ENCODE results near the gene PCDHB9.
A peak's percentile ranks its signal among the peaks of the same experiment; 100 is the strongest.
"Not testable (repeated sequence)": the region's sequence is repeated elsewhere in the genome, so short reads cannot be mapped to it uniquely, and the experiment has no call there.

Gene PCDHB9

DNA sequence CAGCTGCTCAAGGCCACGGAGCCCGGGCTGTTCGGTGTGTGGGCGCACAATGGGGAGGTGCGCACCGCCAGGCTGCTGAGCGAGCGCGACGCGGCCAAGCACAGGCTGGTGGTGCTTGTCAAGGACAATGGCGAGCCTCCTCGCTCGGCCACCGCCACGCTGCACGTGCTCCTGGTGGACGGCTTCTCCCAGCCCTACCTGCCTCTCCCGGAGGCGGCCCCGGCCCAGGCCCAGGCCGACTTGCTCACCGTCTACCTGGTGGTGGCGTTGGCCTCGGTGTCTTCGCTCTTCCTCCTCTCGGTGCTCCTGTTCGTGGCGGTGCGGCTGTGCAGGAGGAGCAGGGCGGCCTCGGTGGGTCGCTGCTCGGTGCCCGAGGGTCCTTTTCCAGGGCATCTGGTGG is 2.2 kb downstream of the PCDHB9 start:
- not testable (repeated sequence) for DNase-seq

DNA sequence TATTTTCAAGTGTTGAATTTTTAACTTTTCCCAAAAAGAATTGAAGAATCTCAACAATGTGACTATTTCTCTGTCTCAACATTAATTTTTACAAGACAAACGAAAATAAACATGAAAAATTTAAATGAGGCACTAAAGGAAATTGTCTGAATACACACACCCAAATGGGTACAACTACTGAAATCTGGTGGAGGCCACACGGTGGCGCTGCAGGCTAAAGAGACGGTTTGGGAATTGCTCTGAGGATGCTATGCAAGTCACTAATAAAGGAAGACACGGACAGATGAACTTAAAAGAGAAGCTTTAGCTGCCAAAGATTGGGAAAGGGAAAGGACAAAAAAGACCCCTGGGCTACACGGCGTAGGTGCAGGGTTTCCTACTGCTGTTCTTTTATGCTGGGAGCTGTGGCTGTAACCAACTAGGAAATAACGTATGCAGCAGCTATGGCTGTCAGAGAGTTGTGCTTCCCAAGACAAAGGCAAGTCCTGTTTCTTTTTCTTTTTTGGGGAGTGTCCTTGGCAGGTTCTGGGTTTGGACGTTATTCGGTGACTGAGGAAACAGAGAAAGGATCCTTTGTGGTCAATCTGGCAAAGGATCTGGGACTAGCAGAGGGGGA is 5.3 kb downstream of the PCDHB9 start, which contains the start of gene PCDHB10:
Gene PCDHB10, plus strand, starts transcription at position 244 of the 616 bp plus-strand sequence. Its CDS starts 200 bp downstream, at position 444.
- DNase-seq, result peak; percentile 16

DNA sequence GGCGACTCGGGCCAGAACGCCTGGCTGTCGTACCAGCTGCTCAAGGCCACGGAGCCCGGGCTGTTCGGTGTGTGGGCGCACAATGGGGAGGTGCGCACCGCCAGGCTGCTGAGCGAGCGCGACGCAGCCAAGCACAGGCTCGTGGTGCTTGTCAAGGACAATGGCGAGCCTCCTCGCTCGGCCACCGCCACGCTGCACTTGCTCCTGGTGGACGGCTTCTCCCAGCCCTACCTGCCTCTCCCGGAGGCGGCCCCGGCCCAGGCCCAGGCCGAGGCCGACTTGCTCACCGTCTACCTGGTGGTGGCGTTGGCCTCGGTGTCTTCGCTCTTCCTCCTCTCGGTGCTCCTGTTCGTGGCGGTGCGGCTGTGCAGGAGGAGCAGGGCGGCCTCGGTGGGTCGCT is 7.4 kb downstream of the PCDHB9 start:
- not testable (repeated sequence) for DNase-seq

DNA sequence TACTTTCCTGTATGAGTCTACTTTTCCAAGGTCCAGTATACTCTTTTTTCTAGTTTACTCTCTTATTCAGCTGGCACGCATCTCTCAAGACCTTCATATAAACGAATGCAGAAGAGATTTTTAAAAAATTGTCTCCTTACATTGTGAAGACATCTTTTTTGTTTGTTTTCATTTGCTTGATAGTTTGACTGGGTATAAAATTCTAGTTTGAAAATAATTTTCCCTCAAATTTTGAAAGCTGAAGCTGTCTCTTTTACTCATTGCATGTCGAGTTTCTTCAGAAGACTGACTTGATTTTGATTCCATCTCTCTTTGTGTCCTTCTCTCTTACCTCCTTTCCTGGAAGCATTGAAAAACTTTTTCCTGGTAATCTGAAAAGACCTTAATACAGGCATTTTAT is 9.4 kb downstream of the PCDHB9 start:
- no peak for DNase-seq

DNA sequence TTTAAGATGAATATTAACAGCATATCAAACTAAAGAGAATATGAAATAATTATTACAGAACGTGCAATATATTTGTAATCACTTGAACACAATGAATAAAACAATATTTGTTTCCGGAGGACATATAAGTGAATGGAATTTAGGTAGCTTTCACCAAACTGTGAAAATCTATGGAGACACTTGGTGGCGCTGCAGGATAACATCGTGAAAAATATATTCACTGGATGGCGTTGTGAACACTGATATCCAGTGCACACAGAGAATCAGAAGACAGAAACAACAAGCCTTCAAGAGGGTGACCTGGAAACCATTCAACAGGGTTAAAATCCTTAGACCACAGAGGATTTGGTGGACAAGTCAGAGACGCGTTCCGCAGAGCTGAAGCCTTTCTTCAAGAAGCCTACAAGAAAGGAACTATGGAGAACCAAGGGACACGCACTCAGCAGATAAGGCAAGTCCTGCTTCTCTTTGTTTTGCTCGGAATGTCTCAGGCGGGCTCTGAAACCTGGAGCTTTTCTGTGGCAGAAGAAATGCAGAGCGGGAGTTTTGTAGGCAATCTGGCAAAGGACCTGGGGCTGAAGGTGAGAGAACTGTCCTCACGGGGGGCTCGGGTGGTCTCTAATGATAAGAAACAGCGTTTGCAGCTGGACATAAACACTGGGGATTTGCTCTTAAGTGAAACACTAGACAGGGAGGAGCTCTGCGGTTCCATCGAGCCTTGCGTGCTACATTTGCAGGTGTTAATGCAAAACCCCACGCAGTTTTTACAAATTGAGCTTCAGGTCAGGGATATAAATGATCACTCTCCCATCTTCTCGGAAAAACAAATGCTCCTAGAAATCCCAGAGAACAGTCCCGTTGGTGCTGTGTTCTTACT is 12.6 kb downstream of the PCDHB9 start, which contains the start of gene PCDHB11:
Gene PCDHB11, plus strand, starts transcription at position 269 of the 877 bp plus-strand sequence. Its CDS starts 148 bp downstream, at position 417.
- no peak for DNase-seq

DNA sequence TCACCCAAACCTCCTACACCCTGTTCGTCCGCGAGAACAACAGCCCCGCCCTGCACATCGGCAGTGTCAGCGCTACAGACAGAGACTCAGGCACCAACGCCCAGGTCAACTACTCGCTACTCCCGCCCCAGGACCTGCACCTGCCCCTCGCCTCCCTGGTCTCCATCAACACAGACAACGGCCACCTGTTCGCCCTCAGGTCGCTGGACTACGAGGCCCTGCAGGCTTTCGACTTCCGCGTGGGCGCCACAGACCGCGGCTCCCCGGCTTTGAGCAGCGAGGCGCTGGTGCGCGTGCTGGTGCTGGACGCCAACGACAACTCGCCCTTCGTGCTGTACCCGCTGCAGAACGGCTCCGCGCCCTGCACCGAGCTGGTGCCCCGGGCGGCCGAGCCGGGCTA is 14.2 kb downstream of the PCDHB9 start:
- DNase-seq, result not testable (repeated sequence)

DNA sequence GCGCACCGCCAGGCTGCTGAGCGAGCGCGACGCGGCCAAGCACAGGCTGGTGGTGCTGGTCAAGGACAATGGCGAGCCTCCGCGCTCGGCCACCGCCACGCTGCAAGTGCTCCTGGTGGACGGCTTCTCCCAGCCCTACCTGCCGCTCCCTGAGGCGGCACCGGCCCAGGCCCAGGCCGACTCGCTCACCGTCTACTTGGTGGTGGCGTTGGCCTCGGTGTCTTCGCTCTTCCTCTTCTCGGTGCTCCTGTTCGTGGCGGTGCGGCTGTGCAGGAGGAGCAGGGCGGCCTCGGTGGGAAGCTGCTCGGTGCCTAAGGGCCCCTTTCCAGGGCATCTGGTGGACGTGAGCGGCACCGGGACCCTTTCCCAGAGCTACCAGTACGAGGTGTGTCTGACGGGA is 14.7 kb downstream of the PCDHB9 start:
- not testable (repeated sequence) for DNase-seq

DNA sequence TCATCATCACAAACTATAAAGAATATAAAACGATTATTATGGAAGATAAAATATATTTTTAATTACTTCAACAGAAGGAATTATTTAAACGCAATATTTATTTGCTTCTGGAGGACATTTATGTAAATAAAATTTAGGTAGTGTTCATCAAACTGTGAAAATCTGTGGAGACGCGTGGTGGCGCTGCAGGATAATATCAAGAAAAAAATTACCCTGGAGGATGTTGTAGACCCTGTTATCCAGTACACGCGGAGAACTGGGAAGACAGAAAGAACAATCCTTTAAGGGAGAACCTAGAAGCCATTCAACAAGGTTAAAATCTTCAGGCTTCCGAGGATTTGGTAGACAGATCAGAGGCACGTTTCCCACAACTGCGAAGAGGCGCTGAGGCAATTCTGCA is 21.5 kb downstream of the PCDHB9 start, which contains the start of gene PCDHB12:
Gene PCDHB12, plus strand, starts transcription at position 242 of the 400 bp plus-strand sequence. CDS start 189 bp downstream, outside the sequence.
- DNase-seq, result no peak

DNA sequence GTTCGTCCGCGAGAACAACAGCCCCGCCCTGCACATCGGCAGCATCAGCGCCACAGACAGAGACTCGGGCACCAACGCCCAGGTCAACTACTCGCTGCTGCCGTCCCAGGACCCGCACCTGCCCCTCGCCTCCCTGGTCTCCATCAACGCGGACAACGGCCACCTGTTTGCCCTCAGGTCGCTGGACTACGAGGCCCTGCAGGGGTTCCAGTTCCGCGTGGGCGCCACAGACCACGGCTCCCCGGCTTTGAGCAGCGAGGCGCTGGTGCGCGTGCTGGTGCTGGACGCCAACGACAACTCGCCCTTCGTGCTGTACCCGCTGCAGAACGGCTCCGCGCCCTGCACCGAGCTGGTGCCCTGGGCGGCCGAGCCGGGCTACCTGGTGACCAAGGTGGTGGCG is 23.3 kb downstream of the PCDHB9 start:
- not testable (repeated sequence) for DNase-seq

DNA sequence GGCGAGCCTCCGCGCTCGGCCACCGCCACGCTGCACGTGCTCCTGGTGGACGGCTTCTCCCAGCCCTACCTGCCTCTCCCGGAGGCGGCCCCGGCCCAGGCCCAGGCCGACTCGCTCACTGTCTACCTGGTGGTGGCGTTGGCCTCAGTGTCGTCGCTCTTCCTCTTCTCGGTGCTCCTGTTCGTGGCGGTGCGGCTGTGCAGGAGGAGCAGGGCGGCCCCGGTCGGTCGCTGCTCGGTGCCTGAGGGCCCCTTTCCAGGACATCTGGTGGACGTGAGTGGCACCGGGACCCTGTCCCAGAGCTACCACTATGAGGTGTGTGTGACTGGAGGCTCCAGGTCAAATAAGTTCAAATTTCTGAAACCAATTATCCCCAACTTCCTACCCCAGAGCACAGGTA is 23.9 kb downstream of the PCDHB9 start:
- DNase-seq, result not testable (repeated sequence)

DNA sequence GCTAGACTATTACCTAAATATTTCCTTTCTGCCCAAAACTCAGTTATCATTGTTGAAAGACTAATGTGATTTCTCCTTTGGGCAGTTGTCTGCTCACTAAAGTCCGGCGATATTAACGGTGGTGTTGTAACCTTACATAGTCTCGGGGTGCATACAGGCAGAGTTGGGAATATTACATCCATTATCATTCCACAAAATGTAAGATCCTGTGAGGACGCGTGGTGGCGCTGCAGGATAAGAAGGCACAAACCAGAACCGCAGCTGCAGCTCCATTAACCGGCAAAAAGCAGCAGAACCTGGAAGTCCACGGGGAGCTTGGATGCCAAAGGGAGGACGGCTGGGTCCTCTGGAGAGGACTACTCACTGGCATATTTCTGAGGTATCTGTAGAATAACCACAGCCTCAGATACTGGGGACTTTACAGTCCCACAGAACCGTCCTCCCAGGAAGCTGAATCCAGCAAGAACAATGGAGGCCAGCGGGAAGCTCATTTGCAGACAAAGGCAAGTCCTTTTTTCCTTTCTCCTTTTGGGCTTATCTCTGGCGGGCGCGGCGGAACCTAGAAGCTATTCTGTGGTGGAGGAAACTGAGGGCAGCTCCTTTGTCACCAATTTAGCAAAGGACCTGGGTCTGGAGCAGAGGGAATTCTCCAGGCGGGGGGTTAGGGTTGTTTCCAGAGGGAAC is 26.8 kb downstream of the PCDHB9 start, which contains the start of gene PCDHB13:
Gene PCDHB13, plus strand, starts transcription at position 264 of the 684 bp plus-strand sequence. Its CDS starts 205 bp downstream, at position 469.
- DNase-seq, result not testable (repeated sequence)

DNA sequence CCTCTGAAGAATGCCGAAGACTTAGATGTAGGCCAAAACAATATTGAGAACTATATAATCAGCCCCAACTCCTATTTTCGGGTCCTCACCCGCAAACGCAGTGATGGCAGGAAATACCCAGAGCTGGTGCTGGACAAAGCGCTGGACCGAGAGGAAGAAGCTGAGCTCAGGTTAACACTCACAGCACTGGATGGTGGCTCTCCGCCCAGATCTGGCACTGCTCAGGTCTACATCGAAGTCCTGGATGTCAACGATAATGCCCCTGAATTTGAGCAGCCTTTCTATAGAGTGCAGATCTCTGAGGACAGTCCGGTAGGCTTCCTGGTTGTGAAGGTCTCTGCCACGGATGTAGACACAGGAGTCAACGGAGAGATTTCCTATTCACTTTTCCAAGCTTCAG is 27.6 kb downstream of the PCDHB9 start:
- DNase-seq, result not testable (repeated sequence)

DNA sequence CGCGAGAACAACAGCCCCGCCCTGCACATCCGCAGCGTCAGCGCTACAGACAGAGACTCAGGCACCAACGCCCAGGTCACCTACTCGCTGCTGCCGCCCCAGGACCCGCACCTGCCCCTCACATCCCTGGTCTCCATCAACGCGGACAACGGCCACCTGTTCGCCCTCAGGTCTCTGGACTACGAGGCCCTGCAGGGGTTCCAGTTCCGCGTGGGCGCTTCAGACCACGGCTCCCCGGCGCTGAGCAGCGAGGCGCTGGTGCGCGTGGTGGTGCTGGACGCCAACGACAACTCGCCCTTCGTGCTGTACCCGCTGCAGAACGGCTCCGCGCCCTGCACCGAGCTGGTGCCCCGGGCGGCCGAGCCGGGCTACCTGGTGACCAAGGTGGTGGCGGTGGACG is 28.5 kb downstream of the PCDHB9 start:
- not testable (repeated sequence) for DNase-seq

DNA sequence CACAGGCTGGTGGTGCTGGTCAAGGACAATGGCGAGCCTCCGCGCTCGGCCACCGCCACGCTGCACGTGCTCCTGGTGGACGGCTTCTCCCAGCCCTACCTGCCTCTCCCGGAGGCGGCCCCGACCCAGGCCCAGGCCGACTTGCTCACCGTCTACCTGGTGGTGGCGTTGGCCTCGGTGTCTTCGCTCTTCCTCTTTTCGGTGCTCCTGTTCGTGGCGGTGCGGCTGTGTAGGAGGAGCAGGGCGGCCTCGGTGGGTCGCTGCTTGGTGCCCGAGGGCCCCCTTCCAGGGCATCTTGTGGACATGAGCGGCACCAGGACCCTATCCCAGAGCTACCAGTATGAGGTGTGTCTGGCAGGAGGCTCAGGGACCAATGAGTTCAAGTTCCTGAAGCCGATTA is 29.1 kb downstream of the PCDHB9 start:
- not testable (repeated sequence) for DNase-seq

DNA sequence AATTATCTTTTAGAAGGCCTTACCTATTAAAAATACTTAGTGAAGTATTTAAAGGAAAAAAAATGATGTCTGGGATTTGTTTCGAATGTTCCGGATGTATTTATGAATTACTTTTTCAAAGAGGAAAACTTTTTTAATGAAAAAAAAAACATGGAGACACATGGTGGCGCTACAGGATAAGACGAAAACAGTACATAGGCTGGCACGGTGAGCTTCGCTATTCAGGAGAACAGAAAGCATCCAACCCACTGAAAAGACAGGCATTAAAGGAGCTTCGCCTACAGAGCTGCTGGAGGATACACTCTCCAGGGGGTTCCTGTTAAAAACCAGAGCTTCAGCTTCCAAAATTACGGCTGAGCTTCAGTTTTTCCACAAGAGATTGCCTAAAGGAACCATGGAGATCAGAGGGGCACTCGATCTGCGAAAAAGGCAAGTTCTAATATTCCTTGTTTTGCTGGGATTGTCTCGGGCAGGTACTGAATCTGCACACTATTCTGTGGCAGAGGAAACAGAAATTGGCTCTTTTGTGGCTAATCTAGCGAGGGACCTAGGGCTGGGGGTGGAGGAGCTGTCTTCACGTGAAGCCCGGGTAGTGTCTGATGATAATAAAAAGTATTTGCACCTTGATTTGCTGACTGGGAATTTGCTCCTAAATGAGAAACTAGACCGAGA is 36.3 kb downstream of the PCDHB9 start, which contains the start of gene PCDHB14:
Gene PCDHB14, plus strand, starts transcription at position 232 of the 672 bp plus-strand sequence. Its CDS starts 163 bp downstream, at position 395.
- no peak for DNase-seq

DNA sequence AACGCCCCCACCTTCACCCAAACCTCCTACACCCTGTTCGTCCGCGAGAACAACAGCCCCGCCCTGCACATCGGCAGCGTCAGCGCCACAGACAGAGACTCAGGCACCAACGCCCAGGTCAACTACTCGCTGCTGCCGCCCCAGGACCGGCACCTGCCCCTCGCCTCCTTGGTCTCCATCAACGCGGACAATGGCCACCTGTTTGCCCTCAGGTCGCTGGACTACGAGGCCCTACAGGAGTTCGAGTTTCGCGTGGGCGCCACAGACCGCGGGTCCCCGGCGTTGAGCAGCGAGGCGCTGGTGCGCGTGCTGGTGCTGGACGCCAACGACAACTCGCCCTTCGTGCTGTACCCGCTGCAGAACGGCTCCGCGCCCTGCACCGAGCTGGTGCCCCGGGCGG is 37.9 kb downstream of the PCDHB9 start:
- not testable (repeated sequence) for DNase-seq

DNA sequence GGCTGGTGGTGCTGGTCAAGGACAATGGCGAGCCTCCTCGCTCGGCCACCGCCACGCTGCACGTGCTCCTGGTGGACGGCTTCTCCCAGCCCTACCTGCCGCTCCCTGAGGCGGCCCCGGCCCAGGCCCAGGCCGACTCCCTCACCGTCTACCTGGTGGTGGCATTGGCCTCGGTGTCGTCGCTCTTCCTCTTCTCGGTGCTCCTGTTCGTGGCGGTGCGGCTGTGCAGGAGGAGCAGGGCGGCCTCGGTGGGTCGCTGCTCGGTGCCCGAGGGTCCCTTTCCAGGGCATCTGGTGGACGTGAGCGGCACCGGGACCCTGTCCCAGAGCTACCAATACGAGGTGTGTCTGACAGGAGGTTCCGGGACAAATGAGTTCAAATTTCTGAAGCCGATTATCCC is 38.5 kb downstream of the PCDHB9 start:
- not testable (repeated sequence) for DNase-seq

DNA sequence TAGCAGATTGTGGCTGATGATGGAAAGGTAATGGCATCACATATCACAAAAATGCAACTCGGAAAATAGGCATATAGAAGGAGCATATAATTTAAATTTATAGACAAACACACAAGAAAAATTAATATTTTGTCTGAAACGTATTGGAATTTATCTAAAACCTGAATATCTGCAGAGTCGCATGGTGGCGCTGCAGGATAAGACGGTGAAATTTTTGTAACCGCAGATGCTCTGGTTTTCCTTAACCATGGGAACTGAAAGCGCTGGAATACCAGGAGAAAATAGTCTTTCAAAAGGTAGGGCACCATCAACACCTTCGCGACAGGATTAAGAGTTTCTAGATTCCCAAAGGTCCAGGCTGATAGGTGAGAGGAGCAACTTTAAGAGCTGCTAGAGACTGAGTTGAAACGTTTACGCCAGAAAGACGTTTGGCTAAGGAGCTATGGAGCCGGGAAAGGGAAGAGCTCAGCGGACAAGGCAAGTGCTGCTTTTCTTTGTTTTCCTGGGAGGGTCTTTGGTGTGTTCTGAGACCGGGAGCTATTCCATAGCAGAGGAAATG is 47.2 kb downstream of the PCDHB9 start:
- no peak for DNase-seq

DNA sequence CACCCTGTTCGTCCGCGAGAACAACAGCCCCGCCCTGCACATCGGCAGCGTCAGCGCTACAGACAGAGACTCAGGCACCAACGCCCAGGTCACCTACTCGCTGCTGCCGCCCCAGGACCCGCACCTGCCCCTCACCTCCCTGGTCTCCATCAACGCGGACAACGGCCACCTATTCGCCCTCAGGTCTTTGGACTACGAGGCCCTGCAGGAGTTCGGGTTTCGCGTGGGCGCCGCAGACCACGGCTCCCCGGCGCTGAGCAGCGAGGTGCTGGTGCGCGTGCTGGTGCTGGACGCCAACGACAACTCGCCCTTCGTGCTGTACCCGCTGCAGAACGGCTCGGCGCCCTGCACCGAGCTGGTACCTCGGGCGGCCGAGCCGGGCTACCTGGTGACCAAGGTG is 49.0 kb downstream of the PCDHB9 start:
- not testable (repeated sequence) for DNase-seq

DNA sequence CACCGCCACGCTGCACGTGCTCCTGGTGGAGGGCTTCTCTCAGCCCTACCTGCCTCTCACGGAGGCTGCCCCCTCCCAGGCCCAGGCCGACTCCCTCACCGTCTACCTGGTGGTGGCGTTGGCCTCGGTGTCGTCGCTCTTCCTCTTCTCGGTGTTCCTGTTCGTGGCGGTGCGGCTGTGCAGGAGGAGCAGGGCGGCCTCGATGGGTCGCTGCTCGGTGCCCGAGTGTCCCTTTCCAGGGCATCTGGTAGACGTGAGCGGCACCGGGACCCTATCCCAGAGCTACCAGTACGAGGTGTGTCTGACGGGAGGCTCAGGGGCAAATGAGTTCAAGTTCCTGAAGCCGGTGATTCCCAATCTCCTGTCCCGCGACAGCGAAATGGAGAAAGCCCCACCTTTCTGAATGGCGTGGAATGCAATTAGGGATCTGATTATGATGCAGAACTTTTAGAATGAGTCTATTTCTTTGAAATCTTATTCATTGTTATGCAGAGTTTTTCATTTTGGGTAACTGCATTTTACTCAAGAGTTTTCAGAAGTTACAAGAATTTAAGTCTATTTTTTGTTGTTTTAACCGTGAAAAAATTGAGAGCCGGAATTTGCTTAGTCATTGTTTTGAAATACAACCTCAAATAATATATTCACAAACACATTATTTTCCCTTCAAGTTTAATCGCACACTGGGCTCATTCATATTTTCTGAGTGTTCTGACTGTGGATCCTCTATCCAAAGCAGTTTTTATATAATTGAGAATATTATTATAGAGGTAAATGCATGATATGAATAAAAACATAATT is 49.8 kb downstream of the PCDHB9 start:
- no peak for DNase-seq

All from NK-92 treated with Interleukin-12 subunit alpha and Interleukin-12 subunit beta, amount 100 ng/mL, for 24 hours (cell line).